SH-SY5Y (cell line): ENCODE results near the gene SRMS.

Experiments
- GATA2 ChIP-seq: IDR thresholded peaks from 2 replicates; pipeline ENCODE4 v1.6.1; 2011; ENCODE audit warnings: mild to moderate bottlenecking, low read depth, low read length
- GATA3 ChIP-seq: IDR thresholded peaks from 2 replicates; pipeline ENCODE4 v1.6.1; 2011; ENCODE audit warnings: low read depth, mild to moderate bottlenecking, low read length, moderate library complexity

DNA sequence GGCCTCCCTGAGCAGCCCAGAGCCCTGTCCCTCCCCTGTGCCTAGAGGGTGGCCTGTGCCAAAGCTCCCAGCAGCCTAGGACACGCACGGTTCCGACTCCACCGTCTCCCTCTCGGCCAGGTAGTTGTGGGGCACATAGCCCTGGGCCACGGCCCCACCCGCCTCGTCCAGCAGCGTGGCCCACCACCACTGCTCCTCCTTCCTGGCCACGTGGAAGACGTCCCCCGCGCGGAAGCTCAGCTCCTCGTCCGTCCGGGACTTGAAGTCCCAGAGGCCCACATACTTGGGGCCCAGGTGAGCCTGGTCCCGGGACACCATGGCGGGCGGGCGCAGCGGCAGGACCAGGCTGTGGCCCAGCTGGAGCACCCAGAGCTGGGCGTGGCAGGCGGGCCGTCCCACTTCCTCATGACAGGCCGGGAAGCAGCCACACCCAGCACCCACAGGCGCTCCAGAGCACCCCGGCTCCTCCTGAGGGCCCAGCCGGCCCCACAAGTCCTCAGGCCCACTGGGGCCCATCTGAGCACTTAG is 10.5 kb downstream of the SRMS start, which contains the start of gene PTK6:
- no peak for TF ChIP-seq GATA3
- TF ChIP-seq GATA2, result no peak
